Mesendoderm (in vitro differentiated cells): ENCODE measurements around the gene HOXD10.

Source experiments
- DNase-seq: peaks from one replicate; pipeline ENCODE4 v3.0.0; 2013
- H2AK5ac ChIP-seq: 2 replicates; pipeline ENCODE4 v1.6.1; 2013; ENCODE audit warnings: low read length, inconsistent platforms
- H2BK120ac ChIP-seq: 2 replicates; pipeline ENCODE4 v1.6.1; 2013; ENCODE audit warnings: low read depth, mild to moderate bottlenecking, low read length, moderate library complexity, mixed read lengths
- H2BK15ac ChIP-seq: replicated peaks from 2 replicates; pipeline ENCODE4 v1.6.1; 2013; ENCODE audit warnings: low read depth, mild to moderate bottlenecking, moderate library complexity
- H2BK5ac ChIP-seq: 2 replicates; pipeline ENCODE4 v1.6.1; 2013; ENCODE audit warnings: low read length, inconsistent platforms
- H3K18ac ChIP-seq: 2 replicates; pipeline ENCODE4 v1.6.1; 2013; ENCODE audit warnings: mild to moderate bottlenecking, low read length, mixed read lengths
- H3K23ac ChIP-seq: one replicate; pipeline ENCODE4 v1.6.1; 2013; ENCODE audit warnings: low read length
- H3K27ac ChIP-seq: 2 replicates; pipeline ENCODE4 v1.5.1; 2013; ENCODE audit warnings: low read depth, mild to moderate bottlenecking, inconsistent platforms, low read length, moderate library complexity
- H3K27me3 ChIP-seq: 2 replicates; pipeline ENCODE4 v1.6.1; 2013; ENCODE audit warnings: low read length, control low read depth, mild to moderate bottlenecking, inconsistent platforms; ENCODE audit not compliant: insufficient read depth, poor library complexity
- H3K36me3 ChIP-seq: 2 replicates; pipeline ENCODE4 v1.6.1; 2013; ENCODE audit warnings: low read length, inconsistent platforms; ENCODE audit not compliant: control insufficient read depth, insufficient read depth
- H3K4ac ChIP-seq: one replicate; pipeline ENCODE4 v1.6.1; 2013; ENCODE audit warnings: low read depth, mild to moderate bottlenecking, low read length, moderate library complexity
- H3K4me1 ChIP-seq: 2 replicates; pipeline ENCODE4 v1.6.1; 2013; ENCODE audit warnings: low read depth, low read length, inconsistent platforms; ENCODE audit not compliant: control insufficient read depth
- H3K4me2 ChIP-seq: 2 replicates; pipeline ENCODE4 v1.6.1; 2013; ENCODE audit warnings: low read length
- H3K4me3 ChIP-seq: 2 replicates; pipeline ENCODE4 v1.5.1; 2013; ENCODE audit warnings: mild to moderate bottlenecking, low read length
- H3K56ac ChIP-seq: one replicate; pipeline ENCODE4 v1.6.1; 2013; ENCODE audit warnings: low read length
- H3K79me1 ChIP-seq: 2 replicates; pipeline ENCODE4 v1.6.1; 2013; ENCODE audit warnings: low read length, inconsistent platforms
- H3K79me2 ChIP-seq: 2 replicates; pipeline ENCODE4 v1.6.1; 2013; ENCODE audit warnings: mild to moderate bottlenecking, low read length; ENCODE audit not compliant: control insufficient read depth, insufficient read depth
- H3K9ac ChIP-seq: 2 replicates; pipeline ENCODE4 v1.6.1; 2013; ENCODE audit warnings: low read length, inconsistent platforms
- H4K5ac ChIP-seq: one replicate; pipeline ENCODE4 v1.6.1; 2013; ENCODE audit warnings: low read length
- H4K8ac ChIP-seq: one replicate; pipeline ENCODE4 v1.6.1; 2013; ENCODE audit warnings: low read depth, mild to moderate bottlenecking, control low read depth, low read length, moderate library complexity
- WGBS: extraction: QIAGEN DNeasy Blood & Tissue Kit; methylation state at CpG from one replicate; pipeline ENCODE4 v1.1.7; 2013; ENCODE audit warnings: low lambda C conversion rate, missing lambda C conversion rate; ENCODE audit not compliant: insufficient coverage; ENCODE audit errors: extremely low coverage; 5-methylcytosine and 5-hydroxymethylcytosine counted together

Gene HOXD10

DNA sequence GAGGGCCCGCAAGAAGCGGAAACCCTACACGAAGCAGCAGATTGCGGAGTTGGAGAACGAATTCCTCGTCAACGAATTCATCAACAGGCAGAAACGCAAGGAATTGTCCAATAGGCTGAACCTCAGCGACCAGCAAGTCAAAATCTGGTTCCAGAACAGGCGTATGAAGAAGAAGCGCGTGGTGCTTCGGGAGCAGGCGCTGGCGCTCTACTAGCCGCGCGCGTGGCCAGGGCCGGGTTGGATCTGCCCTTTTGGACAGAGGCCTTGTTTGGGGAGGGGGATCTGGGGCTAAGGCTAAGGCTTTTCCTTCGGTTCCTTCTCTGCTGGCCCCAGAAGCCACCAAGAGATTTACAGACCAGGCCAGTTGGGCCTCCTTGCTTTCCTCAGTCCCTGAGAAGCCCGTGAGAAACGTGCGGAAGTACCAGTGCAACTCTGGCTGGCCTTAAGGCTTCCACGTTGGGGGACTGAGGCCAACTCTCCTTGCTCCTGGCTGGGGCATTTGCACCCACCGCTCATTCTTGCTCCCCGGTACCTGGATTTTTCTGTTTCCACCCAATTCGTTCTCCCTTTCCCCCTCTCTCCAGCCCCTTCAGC, 15.9 kb upstream of the HOXD10 start:
- no peak overlapping the region for H2BK15ac ChIP-seq
- no peak overlapping the region for H3K4ac ChIP-seq
- no peak overlapping the region for H3K9ac ChIP-seq
- no peak overlapping the region for H2BK5ac ChIP-seq
- no CpG with 5 or more reads among the region's 28 CpGs for WGBS
- peaks cover 4% of the 10 kb centered on the region for H3K4me1 ChIP-seq
- H3K4me3 ChIP-seq, result no peak overlapping the region
- H3K27me3 ChIP-seq, result peaks cover 76% of the 10 kb centered on the region
- no peak for DNase-seq
- H3K18ac ChIP-seq, result no peak overlapping the region
- no peak overlapping the region for H4K8ac ChIP-seq
- no peak overlapping the region for H4K5ac ChIP-seq
- no peak overlapping the region for H3K56ac ChIP-seq
- H2BK120ac ChIP-seq, result no peak overlapping the region
- no peak overlapping the region for H3K27ac ChIP-seq
- no peak overlapping the region for H3K23ac ChIP-seq
- H3K36me3 ChIP-seq, result no peaks in the 10 kb centered on the region
- H2AK5ac ChIP-seq, result no peak overlapping the region
- no peaks in the 10 kb centered on the region for H3K79me2 ChIP-seq
- no peaks in the 10 kb centered on the region for H3K79me1 ChIP-seq
- H3K4me2 ChIP-seq, result no peak overlapping the region

DNA sequence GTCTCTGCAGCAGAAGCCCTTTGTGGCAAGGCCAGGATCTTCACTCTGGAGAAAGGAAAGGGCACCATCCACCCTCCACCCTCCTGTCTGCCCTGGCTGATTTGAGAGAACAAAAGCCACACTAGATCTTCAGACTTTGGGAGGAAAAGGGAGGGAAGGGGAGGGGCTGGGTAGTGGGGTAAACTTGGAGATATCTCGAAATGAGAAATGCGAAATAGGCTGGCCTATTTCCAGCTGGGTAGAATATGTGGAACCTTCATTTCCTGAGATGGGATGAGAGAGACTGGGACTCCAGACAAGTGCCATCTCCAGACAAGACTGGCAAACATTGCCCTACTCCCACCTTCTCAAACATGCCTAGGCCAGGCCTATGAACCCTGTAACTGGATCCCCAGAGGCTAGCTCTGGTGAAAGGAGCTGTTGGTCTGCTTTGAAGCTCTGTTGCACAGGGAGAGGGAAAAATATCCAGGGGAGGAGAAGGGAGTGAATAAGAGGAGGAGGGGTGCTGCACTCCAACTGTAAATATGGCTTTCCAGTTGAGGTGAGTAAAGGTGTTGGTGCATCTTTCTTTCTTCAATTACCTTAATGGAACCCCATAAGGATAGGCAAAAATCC, 15.3 kb upstream of the HOXD10 start:
- no peaks in the 10 kb centered on the region for H3K79me2 ChIP-seq
- H3K27me3 ChIP-seq, result peaks cover 82% of the 10 kb centered on the region
- H3K27ac ChIP-seq, result no peak overlapping the region
- H3K4me2 ChIP-seq, result no peak overlapping the region
- H3K9ac ChIP-seq, result no peak overlapping the region
- H3K4ac ChIP-seq, result no peak overlapping the region
- H3K18ac ChIP-seq, result no peak overlapping the region
- H2BK120ac ChIP-seq, result no peak overlapping the region
- no peaks in the 10 kb centered on the region for H3K79me1 ChIP-seq
- H3K36me3 ChIP-seq, result no peaks in the 10 kb centered on the region
- H2BK5ac ChIP-seq, result no peak overlapping the region
- H3K4me1 ChIP-seq, result peaks cover 2% of the 10 kb centered on the region
- H4K5ac ChIP-seq, result no peak overlapping the region
- WGBS, result no CpG with 5 or more reads among the region's 2 CpGs
- DNase-seq, result no peak
- H2AK5ac ChIP-seq, result no peak overlapping the region
- no peak overlapping the region for H4K8ac ChIP-seq
- no peak overlapping the region for H3K4me3 ChIP-seq
- H3K56ac ChIP-seq, result no peak overlapping the region
- H2BK15ac ChIP-seq, result no peak overlapping the region
- no peak overlapping the region for H3K23ac ChIP-seq

DNA sequence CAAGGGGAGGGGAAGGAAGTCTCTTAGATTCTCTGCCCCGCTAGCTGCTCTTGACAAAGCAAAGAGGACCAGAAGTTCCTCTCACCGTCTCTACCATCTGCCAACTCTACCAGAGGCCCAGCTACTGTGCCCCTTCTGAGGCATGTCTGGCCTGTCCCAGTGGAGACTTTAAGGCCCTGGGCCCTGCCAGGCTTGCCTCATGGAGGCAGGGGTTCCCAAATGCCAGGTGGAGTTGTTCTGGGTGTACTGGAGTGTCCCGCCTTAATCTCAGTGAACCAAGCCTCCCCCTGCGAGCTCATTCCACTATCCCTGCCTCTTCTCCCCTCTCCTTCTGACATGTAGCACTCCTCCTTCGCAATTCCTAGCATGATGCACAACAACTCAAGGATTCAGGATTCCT, 14.7 kb upstream of the HOXD10 start:
- Histone ChIP-seq H3K27me3 (peaks cover 86% of the 10 kb centered on the region), H2BK5ac (no peak overlapping the region), H3K23ac (no peak overlapping the region), H3K79me1 (no peaks in the 10 kb centered on the region), H3K4ac (no peak overlapping the region), H3K56ac (no peak overlapping the region), H2BK15ac (no peak overlapping the region), H3K4me3 (no peak overlapping the region), H3K27ac (no peak overlapping the region), H4K8ac (no peak overlapping the region), H2BK120ac (no peak overlapping the region), H3K18ac (no peak overlapping the region), H3K79me2 (no peaks in the 10 kb centered on the region), H3K4me2 (no peak overlapping the region), H3K9ac (no peak overlapping the region), H2AK5ac (no peak overlapping the region), H3K4me1 (peaks cover 2% of the 10 kb centered on the region), H3K36me3 (no peaks in the 10 kb centered on the region), H4K5ac (no peak overlapping the region)
- DNase-seq, result no peak
- WGBS, result no CpG with 5 or more reads among the region's 5 CpGs

DNA sequence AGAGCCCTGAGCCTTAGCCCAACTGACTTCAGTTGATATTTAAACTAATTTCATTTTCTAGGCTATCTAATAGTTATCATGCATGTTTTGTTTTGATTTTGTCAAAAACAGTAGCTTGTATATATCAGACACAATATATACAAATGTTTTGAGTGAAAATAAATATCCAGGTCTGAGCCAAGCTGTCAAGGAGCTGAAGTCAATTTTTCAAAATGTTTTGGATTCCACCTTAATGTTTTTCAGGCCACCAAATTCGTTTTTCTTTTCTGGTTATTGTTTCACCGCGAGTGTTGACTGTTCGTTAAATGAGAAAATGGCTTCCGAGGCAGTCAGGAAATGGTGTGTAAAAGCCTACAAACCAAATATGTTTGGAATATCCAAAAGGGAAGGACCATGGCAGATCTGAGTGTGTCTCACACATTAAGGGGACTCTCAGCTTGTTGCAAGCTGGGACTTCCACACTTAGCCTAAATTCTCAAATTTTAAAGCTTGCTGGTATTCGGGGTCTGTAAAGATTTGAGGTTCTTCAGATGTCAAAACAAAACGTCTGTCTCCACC, 14.2 kb upstream of the HOXD10 start:
- Histone ChIP-seq H3K9ac (no peak overlapping the region), H3K4me1 (peaks cover 2% of the 10 kb centered on the region), H4K8ac (no peak overlapping the region), H4K5ac (no peak overlapping the region), H3K4me3 (no peak overlapping the region), H3K36me3 (no peaks in the 10 kb centered on the region), H3K23ac (no peak overlapping the region), H3K79me1 (no peaks in the 10 kb centered on the region), H3K27ac (no peak overlapping the region), H2BK5ac (no peak overlapping the region), H3K18ac (no peak overlapping the region), H3K4ac (no peak overlapping the region), H2BK120ac (no peak overlapping the region), H3K79me2 (no peaks in the 10 kb centered on the region), H2BK15ac (no peak overlapping the region), H3K56ac (no peak overlapping the region), H3K27me3 (peaks cover 91% of the 10 kb centered on the region), H2AK5ac (no peak overlapping the region), H3K4me2 (no peak overlapping the region)
- DNase-seq, result no peak
- no CpG with 5 or more reads among the region's 7 CpGs for WGBS

DNA sequence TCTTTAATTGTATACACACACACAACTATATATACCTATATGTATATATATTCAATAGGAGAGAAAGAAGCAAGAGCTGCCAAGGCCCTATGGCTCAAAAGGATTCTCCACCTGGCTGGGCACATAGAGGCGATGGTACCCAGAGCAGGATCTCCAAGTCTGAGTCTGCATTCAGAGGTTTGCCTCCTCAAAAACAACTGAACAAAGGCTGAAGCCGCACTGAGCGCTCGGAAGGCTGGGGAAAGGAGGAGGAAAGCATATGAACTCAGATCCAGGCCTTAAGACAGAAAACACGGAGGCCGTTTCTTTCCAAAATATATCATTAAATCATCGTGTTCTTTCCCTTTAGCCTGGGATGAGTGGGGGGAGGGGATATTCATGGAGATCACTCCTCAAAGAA, 13.4 kb upstream of the HOXD10 start:
- Histone ChIP-seq H3K23ac (no peak overlapping the region), H3K4ac (no peak overlapping the region), H3K36me3 (no peaks in the 10 kb centered on the region), H2BK120ac (no peak overlapping the region), H3K27me3 (peaks cover 91% of the 10 kb centered on the region), H2BK15ac (no peak overlapping the region), H3K27ac (no peak overlapping the region), H3K4me1 (no peaks in the 10 kb centered on the region), H3K4me2 (no peak overlapping the region), H3K79me2 (no peaks in the 10 kb centered on the region), H4K8ac (no peak overlapping the region), H3K4me3 (no peak overlapping the region), H3K79me1 (no peaks in the 10 kb centered on the region), H3K9ac (no peak overlapping the region), H3K56ac (no peak overlapping the region), H2BK5ac (no peak overlapping the region), H4K5ac (no peak overlapping the region), H2AK5ac (no peak overlapping the region), H3K18ac (no peak overlapping the region)
- no CpG with 5 or more reads among the region's 7 CpGs for WGBS
- no peak for DNase-seq
